Tibial artery (tissue), 4 donors: ENCODE measurements around the gene ADGRG3.
A peak's percentile ranks its signal among the peaks of the same experiment; 100 is the strongest.

Source experiments
- DNase-seq, 2 donors: peaks; one replicate each; pipeline ENCODE4 v3.0.0-alpha.2; 2019
- H3K27ac ChIP-seq, 2 donors: fragments of 200-600 bp; sonication (generic) in 1 of 2; 1 replicate in 1 of 2; 2 replicates in 1 of 2; pipeline ENCODE4 v1.5.1; 2018 to 2019; ENCODE audit warnings: mild to moderate bottlenecking in 1 of 2
- H3K27me3 ChIP-seq, 2 donors: fragments of 200-600 bp; sonication (generic) in 1 of 2; one replicate each; pipeline versions ENCODE4 v1.5.1 to v1.6.0; 2016 to 2019
- H3K36me3 ChIP-seq, 3 donors: fragments of 200-600 bp; sonication (generic) in 2 of 3; one replicate each; pipeline ENCODE4 v1.5.1; 2016 to 2019; ENCODE audit warnings: mild to moderate bottlenecking in 2 of 3
- H3K4me1 ChIP-seq, 4 donors: fragments of 200-600 bp; sonication (generic) in 2 of 4; 1 replicate in 3 of 4; 2 replicates in 1 of 4; pipeline ENCODE4 v1.5.1; 2016 to 2019
- H3K4me3 ChIP-seq, 2 donors: fragments of 200-600 bp; sonication (generic) in 1 of 2; 1 replicate in 1 of 2; 2 replicates in 1 of 2; pipeline ENCODE4 v1.5.1; 2018 to 2019; ENCODE audit warnings: mild to moderate bottlenecking in 2 of 2
- H3K9me3 ChIP-seq, 3 donors: fragments of 200-600 bp; sonication (generic) in 1 of 3; one replicate each; pipeline ENCODE4 v1.5.1; 2016 to 2019
- intact Hi-C: fragments of 100-400 bp; cut with DNase I; formaldehyde crosslinking; loops from one replicate; pipeline ENCODE4 v1.15.0; 2023; ENCODE audit warnings: low total_unique reads
- TF ChIP-seq, protein P1 (sequence below), 2 experiments: fragments of 200-600 bp in 1 of 2; fragments of 450-650 bp in 1 of 2; IDR thresholded peaks; one replicate each; pipeline ENCODE4 v1.5.1; 2017 to 2019; ENCODE audit warnings: antibody characterized with exemption in 2 of 2, mild to moderate bottlenecking in 1 of 2, moderate library complexity in 1 of 2

The ADGRG3 gene

DNA sequence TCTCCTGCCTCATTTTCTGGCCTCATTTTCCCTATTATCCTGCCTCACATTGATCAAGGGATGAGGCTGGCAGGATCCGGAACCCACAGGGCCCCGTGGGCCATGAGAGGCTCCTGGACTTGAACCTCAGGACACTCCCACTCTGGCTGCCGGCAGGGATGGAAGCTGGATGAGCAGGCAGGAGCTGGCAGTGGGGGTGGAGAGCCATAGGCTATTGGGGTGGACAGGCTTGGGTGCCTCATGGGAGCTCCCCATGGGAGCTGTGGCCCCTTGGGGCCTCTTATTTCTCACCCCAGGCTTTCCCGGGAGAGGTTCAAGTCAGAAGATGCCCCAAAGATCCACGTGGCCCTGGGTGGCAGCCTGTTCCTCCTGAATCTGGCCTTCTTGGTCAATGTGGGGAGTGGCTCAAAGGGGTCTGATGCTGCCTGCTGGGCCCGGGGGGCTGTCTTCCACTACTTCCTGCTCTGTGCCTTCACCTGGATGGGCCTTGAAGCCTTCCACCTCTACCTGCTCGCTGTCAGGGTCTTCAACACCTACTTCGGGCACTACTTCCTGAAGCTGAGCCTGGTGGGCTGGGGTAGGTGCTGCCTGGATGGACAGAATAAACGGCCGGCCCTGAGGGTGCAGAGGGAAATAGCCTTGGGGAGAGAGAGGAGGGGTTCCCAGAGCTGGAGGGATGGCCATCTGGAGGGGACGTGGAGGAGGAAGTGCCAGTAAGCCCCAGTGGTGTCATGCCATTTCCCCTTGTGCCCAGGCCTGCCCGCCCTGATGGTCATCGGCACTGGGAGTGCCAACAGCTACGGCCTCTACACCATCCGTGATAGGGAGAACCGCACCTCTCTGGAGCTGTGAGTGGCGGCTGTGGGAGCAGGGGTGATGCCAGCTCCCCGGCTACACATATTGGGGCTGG is 15.8 kb downstream of the ADGRG3 start:
- DNase-seq = no peak
- Histone ChIP-seq H3K27ac (no peak overlapping the region), H3K9me3 (no peaks in the 10 kb centered on the region), H3K4me1 (no peaks in the 10 kb centered on the region), H3K36me3 (no peaks in the 10 kb centered on the region), H3K4me3 (no peak overlapping the region), H3K27me3 (peaks cover 0 to 24% of the 10 kb centered on the region in 2 donors)
- intact Hi-C loops = no loop called here
- TF ChIP-seq, protein P1, sequence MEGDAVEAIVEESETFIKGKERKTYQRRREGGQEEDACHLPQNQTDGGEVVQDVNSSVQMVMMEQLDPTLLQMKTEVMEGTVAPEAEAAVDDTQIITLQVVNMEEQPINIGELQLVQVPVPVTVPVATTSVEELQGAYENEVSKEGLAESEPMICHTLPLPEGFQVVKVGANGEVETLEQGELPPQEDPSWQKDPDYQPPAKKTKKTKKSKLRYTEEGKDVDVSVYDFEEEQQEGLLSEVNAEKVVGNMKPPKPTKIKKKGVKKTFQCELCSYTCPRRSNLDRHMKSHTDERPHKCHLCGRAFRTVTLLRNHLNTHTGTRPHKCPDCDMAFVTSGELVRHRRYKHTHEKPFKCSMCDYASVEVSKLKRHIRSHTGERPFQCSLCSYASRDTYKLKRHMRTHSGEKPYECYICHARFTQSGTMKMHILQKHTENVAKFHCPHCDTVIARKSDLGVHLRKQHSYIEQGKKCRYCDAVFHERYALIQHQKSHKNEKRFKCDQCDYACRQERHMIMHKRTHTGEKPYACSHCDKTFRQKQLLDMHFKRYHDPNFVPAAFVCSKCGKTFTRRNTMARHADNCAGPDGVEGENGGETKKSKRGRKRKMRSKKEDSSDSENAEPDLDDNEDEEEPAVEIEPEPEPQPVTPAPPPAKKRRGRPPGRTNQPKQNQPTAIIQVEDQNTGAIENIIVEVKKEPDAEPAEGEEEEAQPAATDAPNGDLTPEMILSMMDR (IDR thresholded peaks at IDR 0.05) = no peak

DNA sequence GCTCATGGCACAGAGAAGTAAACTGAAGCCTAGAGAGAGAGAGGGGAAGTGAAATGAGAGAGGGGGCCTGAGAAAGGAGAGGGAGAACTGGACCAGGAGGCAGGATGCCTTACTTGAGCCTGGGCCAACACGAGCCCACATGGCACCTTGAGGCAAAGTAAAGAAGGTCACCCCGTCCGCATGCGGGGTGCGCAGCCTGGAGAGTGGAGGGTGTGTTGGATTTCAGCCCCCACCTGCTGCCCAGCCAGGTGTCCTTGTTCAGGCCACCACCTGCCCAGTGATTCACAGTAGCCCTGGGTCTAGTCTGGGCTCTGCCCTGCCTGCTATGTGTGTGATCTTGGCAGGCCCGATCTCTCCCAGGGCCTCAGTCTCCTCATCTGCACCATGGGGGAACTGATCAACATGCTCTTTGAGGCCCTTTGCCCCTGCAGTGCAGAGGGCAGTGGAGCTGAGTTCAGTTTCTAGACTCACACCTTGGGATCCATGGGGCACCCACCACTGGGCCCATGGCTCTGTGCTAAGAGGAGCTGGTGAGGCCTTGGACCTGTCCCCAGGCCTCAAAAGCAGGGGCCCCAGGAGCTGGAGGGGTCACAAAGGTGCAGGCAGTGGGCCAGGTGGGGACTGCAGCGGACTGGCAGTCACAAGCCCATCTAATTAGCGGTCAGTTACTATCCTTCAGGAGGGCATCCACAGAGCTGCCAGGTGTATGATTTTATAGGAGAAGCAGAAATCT is 16.7 kb downstream of the ADGRG3 start:
- Histone ChIP-seq H3K4me3 (no peak overlapping the region), H3K4me1 (no peaks in the 10 kb centered on the region), H3K36me3 (no peaks in the 10 kb centered on the region), H3K9me3 (no peaks in the 10 kb centered on the region), H3K27ac (no peak overlapping the region), H3K27me3 (peaks cover 0 to 33% of the 10 kb centered on the region in 2 donors)
- TF ChIP-seq, protein P1 (IDR thresholded peaks at IDR 0.05) = no peak
- intact Hi-C loops = no loop called here
- DNase-seq = no peak

DNA sequence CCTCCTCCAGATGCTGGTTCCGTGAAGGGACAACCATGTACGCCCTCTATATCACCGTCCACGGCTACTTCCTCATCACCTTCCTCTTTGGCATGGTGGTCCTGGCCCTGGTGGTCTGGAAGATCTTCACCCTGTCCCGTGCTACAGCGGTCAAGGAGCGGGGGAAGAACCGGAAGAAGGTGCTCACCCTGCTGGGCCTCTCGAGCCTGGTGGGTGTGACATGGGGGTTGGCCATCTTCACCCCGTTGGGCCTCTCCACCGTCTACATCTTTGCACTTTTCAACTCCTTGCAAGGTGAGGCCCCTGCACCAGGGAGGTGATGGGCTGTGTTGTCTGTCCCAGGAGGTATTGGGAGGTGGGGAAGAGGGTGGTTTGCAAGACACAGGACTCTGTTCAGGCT is 17.5 kb downstream of the ADGRG3 start:
- H3K4me3 ChIP-seq = no peak overlapping the region
- TF ChIP-seq, protein P1 (IDR thresholded peaks at IDR 0.05) = no peak
- no peak for DNase-seq
- no peaks in the 10 kb centered on the region for H3K4me1 ChIP-seq
- H3K27ac ChIP-seq = no peak overlapping the region
- no peaks in the 10 kb centered on the region for H3K9me3 ChIP-seq
- H3K36me3 ChIP-seq = no peaks in the 10 kb centered on the region
- peaks cover 0 to 33% of the 10 kb centered on the region in 2 donors for H3K27me3 ChIP-seq
- intact Hi-C loops = no loop called here

DNA sequence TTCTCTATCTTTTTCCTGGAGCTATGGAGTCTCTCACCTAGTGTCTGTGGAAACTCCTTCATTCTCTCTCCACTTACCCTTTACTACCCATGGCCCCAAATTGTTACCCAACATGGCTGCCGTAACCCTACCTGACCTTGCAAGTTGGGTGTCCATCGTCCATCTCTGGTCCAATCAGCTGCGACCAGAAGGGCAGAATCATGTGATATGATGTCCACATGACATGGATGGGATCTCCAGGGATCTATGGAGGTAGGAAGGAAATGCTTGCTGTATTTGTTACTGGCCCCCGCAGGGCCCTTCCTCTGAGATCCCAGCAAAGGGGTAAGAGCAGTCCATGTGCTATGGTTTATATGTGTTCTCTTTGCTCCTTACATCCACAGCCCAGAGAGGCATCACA is 18.5 kb downstream of the ADGRG3 start:
- Histone ChIP-seq H3K4me3 (no peak overlapping the region), H3K27ac (no peak overlapping the region), H3K9me3 (no peaks in the 10 kb centered on the region), H3K4me1 (no peaks in the 10 kb centered on the region), H3K36me3 (no peaks in the 10 kb centered on the region), H3K27me3 (peaks cover 0 to 31% of the 10 kb centered on the region in 2 donors)
- TF ChIP-seq, protein P1 (IDR thresholded peaks at IDR 0.05) = no peak
- DNase-seq = peak in 1 of 2 donors; percentile 9
- intact Hi-C loops = no loop called here

- no peak overlapping the region for H3K4me3 ChIP-seq
- intact Hi-C loops = no loop called here
- H3K9me3 ChIP-seq = no peaks in the 10 kb centered on the region
- no peaks in the 10 kb centered on the region for H3K36me3 ChIP-seq
- no peaks in the 10 kb centered on the region for H3K4me1 ChIP-seq
- H3K27ac ChIP-seq = no peak overlapping the region
- DNase-seq = no peak
- TF ChIP-seq, protein P1 (IDR thresholded peaks at IDR 0.05) = no peak
- H3K27me3 ChIP-seq = peaks cover 0 to 24% of the 10 kb centered on the region in 2 donors
Observed at GRCh38 chr16:57687363-57687929, 19.3 kb downstream of the ADGRG3 start.
